Activated CD4-positive, alpha-beta T cell treated with anti-CD3 and anti-CD28 coated beads, Interleukin-2, Interleukin-6, amounts not matched to agents 100 ng/mL and 50 ng/mL, durations not matched to agents 16 hours and 8 hours (primary cell): ENCODE measurements around the gene CYP8B1.

Experiments
- DNase-seq: peaks from one replicate; pipeline ENCODE4 v3.0.0-alpha.2; 2020

CYP8B1 gene

DNA sequence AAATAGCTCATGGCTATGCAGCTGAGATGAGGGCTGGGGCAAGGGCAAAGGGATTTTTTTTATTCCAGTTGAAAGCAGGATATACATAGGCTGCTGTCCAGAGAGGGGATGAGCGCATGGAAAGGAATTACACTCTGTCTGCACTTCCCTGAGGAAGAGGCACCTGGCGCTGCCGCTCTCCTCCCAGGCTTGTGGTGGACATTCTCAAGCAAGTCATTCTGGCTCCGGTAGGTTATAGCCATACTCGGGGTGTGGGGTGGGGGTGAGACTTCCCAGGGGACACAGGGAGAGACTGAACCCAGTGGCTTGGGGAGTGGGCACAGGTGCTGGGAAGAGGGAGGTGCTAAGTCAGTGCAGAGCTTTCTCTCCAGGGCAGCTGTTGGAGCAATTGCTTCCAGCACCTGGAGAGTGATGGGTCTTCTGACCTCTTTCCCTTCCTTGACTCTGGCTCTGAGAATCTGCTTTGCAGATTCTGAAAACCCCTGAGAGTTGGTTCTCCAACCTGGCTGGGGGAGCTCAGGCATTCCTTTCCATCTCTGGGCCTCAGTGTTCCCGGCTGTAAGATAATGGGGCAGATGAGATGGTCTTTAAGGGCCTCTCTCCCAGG lies 24.3 kb downstream of the CYP8B1 start:
- no peak for DNase-seq

DNA sequence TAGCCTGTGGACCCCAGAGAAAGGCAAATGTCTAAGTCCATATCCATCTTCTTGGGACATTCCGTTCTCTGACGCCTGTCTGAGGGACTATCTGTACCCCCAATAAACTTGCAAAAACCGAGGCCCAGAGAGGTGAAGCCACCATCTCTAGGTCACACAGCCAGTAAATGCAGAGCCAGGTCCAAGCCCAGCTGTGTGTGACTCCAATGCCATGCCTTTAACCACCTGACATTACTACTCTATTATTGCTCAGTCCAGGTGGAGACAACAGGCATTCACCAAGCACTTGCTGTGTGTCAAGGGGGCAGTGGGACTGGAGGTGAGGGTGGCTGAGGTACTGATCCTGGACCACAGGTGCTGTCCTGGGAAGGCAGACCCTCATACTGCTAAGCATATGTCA lies 25.4 kb downstream of the CYP8B1 start:
- no peak for DNase-seq

DNA sequence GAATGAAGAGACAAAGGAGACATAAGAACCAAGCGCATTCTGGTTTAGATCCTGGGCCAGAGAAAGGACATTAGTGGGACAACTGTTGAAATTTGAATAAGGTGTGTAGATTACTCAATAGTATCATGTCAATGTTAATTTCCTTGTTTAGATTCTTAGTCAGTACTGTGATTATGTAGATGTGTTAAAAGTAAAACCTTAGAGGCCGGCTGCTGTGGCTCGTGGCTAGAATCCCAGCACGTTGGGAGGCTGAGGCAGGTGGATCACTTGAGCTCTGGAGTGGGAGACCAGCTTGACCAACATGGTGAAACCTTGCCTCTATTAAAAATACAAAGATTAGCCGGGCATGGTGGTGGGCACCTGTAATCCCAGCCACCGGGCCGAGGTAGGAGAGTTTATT lies 26.7 kb downstream of the CYP8B1 start:
- no peak for DNase-seq

DNA sequence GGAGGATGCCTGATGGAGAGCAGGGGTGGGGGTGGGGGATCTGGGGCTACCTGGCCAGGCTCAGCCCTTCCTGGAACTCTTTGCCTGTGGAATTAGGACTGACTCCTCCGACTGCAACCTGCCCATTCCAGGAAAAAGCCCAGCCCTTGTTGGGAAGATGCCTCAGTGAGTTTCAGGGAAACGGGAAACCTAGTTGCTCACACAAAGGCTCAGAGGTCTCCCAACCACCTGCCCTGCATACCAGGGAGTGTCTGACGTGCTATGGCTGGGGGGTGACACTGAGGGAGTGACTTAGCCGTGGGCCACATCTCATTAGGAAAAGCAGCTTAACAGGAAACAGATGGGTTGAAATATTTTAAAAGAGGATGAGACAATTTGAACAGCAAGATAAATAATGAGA lies 27.9 kb downstream of the CYP8B1 start:
- no peak for DNase-seq

DNA sequence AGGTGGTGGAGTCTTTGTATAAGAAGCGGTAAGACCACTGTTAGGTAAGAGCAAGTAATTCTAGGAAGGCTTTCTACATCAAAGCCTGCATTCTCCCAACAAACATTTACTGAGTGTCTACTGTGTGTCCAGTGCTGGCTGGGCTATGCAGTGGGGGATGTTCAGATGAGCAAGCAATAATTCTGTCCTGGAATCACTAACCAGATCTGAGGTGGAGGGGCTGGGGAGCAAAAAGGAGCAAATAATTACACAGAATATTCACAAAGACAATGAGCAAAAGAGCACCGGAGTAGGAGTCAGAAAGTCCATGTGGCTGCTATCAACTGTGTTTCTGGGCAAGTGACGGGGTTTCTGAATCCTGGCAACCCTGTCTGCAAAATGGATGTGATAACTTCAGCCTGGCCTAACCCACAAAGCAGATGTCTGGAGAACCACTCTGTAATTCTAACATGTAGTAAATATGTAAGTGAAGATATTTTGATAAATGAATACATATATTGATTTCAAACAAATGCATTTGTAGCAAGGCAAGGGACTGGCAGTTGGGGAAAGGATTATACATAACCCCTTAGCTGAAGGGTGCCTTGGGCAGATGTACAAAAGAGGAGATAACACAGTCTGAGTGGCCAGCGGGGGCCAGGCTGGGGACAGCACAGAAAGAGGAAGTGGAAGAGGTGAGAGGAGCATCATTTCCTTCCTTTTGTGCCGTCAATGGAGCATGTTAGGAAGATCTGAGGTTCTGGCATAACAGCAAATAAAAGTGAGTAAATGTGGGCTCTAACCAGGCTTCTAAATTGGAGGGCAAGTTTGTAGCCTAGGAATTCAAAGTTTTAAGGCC lies 28.8 kb downstream of the CYP8B1 start:
- DNase-seq, result no peak

DNA sequence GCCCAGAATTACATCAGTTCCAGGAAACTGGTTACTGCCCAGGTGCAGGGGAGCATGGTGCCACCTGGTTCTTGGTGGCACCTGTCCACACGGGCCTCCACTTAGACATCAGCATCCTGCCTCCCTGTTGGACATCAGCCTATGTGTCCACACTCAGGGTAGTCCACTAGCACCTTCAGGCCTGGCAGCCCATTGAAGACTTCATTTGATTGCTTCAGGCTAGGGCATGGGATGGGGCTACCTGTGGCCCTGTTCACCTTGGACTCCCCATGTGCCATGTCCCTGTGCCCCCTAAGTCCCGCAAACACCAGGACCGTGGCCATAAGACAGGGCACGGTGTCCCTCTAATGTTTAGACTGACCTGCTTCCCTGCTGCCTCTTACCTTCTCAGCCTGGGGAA lies 30.9 kb downstream of the CYP8B1 start:
- no peak for DNase-seq

DNA sequence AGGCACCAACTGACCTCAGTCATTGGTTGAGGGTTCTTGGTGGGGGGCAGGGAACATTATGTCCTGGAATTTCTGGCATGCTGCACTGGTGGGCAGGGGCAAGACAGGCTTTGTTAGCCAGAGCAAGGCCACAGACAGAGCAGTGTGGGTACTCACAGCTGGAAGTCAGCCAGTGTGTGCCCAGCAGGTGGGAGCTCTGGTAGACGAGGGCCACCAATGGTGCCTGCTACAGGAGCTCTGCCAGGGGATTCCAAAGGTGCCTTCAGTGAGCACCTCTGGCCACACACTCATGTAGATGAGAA lies 31.3 kb downstream of the CYP8B1 start:
- no peak for DNase-seq

DNA sequence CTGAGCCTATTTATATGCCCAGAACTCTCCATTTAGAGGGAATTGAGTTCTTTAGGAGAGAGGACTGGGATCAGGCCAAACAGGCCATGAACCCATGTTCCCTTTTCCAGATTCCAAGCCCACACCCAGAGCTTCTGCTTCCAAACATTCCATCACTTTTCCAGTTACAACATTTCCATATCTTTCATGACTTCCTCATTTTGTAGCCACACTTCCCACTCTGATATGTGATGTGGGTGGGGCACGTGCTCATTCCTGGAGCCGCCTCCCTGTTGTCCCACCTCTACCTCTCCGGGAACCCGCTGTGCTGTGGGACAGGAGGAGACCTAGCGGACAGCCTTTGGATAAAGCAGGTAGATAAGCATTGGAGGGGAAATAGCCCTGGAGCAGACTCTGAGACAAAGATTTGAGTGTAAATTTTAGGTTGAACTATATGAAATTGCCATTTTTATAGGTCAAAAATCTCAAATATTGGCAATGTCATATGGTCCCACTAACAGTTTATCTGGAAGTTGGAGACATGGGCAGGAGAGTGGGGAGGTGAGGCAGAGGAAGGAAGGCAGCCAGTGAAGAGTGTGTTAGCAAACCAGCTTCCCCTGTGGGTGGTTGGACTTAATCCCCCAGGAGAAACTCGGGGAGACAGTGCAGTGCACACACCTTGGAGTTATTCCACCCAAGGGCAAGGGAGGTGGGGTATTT lies 31.8 kb downstream of the CYP8B1 start:
- DNase-seq, result no peak

DNA sequence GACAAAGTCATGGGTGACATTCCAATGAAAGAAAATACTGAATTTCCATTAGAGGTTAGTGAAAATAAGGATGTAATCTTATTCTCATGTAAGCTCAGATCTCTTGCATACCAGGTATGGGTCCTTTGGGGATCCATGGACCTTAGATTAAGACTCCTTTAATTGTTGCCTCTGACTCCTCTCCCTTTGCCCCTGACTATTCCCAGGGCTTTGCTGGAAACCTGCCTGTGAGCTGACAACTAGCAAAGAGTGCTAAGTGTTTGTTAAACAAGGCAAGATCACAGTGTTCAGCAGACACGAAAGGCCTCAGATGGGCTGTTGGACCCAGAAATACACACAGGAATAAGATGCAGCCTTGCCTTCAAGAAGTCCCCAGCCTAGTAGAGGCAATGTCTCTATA lies 34.3 kb downstream of the CYP8B1 start:
- no peak for DNase-seq

DNA sequence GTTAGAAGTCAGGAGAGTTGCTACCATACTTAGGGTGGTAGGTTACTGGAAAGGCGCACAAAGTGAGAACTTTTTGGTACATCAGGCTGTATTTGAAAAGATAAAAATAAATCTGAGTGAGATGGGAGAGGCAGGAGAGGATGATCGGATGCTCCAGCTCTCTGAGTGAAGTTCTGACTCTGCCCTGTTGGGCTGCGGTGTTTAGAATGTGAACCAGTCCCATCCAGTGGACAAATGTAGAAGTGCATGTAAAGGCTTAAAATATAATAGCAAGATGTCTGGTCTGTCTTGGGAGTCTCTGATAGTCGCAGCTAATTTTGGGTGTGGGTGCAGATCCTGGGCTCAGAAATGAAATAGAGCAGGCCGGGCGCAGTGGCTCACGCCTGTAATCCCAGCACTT lies 36.1 kb downstream of the CYP8B1 start:
- DNase-seq, result peak; percentile 55

DNA sequence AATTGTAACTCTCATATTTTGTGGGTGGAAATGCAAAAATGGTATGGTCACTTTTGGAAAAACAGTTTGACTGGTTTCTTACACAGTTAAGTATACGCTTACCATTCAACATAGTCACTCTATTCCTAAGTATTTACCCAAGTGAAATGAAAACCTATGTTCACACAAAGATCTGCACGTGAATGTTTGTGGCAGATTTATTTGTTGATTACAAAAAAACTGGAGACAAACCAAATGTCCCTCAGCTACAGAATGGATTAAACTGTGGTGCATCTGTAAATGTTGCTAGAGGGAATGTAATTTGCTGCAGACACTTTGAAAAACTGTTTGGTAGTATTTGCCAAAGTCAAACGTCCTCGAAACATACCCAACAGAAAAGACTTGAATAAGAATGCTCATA lies 37.1 kb downstream of the CYP8B1 start:
- no peak for DNase-seq

DNA sequence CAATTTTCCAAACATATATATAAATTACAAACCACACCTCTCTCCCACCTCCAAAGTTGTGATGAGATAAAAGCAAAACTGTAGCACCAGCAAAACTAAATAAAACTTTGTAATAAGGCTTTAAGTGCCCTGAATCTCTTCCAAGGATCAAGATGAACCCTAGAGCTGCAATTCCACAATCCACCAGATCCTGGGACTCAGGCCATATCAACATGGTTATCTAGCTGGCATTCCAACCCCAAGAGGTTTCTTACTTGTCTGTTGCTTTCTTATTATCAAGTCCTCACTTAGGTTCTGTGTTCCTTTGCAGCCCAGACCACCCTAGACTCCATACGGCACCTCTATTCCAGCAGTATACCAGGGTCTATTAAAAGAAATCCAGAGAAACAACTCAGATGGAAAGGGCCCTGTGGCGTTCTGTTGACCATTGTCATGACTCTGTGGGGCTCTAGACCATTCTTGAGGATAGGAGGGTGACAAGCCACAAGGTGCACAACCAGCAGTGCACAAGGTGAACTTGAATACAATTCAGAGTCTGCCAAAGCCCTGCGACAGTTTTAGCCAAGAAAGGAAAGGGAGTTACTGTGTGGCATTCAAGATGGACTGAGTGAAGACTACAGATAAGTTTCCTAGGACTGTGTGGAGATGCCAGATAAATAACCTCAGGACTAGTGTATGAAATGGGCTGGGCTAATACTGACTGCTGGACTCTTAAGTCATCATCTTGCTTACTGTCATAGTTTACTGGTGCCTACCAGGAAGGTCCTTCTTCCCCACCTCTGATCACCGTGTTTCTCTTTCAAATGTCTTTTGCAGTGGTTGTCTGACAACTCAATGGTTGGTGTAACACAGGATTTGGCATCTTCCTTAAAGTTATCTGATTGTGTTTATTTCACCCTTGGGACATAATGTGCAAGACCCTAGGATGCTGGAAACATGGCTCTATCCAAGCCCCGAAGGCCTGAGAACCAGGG lies 39.2 kb downstream of the CYP8B1 start:
- DNase-seq, result no peak

DNA sequence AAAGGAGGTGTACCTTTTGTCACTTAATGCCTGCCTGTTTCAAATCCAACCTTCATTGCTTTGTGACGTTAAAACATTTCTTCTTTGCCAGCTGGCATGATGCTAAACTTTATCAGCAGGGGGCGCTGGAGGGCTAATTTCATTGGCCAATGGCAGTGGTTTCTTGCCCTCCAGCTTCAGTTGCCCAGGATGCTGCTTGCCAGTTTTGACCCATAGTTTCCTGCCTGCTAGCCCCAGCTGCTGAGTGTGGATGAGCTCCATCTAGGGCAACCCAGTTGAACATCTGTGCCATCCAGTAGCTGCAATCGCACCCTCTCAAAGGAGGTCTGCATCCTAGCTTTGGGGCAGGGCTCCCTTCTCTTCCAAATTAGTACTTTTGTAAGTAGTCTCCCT lies 44.4 kb downstream of the CYP8B1 start:
- DNase-seq, result peak; percentile 88

DNA sequence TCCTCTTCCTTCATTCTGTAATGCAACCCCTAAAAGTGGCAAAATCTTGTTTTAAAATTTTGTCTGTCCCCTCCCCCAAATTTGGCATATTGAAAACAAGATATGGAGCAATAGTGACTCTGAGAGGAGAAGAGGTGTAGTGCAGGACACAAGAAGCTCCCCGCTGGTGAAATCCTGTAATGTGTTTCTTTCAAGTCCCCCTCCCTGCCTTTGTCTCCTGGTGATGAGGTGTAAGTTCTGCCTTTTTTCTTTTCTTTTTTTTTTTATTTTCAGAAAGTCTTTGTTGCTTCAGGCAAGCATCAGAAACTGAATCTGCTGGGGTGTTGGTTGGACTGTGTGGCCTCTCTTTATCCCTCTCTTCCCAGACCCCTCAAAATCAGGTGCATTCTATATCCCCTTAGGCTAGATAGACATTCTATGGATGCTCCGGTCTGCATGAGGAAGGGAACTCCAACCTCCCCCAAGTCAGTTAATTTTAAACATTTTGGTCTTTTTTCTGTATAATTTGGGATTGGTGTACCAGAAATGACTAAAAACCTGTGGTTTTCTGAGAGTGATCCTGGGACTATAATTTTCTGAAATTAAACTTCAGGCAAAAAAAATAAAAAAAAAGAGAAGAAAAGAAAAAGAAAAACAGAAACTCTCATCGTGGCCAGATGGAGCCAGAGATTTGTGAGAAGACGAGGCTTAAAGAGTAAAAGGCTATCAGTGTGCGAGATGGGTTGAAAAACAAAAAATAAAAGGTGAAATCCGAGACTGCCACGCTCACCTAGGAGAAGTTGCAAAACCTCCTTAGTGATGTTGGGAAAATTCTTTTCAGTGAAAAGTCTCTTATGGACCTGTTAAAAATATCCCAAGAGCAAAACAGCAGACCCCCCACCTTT lies 45.0 kb downstream of the CYP8B1 start:
- no peak for DNase-seq

DNA sequence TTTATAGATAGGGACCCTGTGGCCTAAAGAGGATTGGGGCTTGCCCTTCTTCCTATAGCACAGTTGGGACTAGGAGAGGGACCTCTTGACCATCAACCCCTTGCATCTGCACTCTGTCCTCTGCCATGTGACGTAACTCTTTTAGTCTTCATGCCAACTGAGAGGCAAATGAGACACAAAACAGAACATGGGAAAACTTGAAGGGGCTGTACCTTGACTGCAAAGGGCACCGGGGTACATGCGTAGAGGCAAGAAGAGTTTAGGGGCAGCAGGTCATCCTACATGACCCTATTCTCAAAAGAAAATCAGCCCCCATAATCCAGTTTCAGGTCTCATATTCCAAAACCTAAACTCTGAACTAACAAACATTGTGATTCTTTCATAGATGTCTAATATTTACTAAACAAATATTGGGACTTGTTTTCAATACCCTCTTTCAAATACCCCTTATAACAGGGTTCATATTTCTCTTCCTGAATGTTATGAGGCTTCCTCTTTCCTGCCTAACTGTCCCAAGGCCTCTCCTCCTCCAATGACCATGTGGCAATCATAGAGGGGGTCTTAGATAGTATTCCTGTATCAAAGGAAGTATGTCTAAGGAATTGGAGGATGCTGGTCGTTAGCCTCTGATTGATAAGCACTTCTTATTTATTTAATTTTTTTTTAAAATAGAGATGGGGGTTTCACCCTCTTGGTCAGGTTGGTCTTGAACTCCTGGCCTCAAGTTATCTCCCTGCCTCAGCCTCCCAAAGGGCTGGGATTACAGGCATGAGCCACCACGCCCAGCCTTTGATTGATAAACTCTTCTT lies 45.8 kb downstream of the CYP8B1 start:
- DNase-seq, result no peak

DNA sequence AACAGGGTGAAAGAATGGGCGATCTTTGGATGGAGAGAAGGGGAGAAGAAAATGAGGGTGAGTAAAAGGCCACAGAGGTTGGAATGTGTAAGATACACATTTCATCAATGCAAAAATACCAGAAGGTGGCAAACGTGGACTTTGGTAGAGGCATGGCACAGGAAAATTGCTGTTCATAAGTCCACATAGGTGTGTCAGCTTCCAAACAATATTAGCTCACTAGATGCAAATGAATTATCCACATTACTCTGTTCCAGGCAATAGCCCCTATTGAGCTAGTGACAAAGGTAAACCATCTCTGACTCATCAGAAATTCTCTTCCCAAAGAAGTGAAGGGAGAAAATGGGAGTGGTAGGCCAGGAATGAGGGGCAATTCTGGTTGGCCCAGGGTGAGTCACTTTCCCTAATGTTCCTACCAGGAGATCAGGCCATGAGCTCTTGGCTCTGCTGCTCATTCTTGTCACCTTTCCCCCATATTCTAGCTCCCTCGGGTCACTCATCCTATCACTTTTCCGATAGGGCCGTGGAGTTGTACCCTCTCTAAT lies 46.5 kb downstream of the CYP8B1 start:
- DNase-seq, result no peak

DNA sequence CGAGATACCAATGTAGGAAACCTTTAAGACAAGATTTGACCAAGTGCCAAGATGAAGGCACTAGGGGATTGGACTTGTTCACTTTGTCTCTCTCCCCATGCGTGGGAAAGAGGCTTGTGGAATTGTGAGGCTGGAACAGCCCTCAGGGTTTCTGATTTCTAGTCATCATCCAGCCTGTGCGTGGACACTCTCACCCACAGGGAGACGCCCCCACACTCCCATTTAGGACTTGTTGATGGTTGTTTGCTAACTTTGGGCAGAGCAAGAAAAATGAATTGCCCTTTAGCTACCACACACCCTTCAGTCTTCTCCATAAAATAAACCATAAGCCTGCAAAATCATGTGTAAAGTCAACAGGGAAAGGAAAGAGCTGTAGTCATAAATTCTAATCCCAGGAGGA lies 48.0 kb downstream of the CYP8B1 start:
- no peak for DNase-seq

DNA sequence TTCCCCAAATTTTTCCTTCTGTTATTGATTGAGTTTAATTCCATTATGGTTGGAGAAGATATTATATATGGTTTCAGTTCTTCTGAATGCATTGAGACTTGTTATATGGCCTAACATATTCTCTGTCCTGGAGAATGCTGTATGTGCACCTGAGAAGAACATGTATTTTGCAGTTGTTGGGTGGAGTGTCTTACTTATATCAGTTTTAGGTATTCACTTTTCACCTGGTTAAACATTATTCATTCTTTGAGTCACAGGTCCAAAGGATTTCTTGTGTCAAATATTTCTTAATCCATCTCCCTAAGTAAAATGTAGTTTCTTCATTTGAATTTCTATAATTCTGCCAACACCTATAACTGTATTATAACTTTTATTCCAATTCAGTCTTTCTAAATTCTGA lies 48.7 kb downstream of the CYP8B1 start:
- DNase-seq, result no peak

DNA sequence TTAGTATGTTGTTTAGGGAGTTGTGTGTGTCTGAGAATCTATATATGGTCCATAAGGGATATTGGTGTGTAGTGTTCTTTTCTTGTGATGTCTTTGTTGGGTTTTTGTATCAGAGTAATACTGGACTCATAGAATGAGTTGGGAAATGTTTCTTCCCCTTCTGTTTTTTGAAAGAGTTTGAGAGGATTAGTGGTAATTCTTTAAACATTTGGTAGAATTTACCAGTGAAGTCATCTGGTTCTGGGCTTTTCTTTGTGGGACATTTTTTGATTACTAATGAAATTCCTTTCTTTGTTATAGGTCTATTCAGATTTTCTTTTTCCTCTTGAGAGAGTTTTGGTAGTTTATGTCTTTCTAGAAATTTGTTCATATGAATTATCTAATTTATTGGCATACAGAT lies 49.5 kb downstream of the CYP8B1 start:
- DNase-seq, result no peak

DNA sequence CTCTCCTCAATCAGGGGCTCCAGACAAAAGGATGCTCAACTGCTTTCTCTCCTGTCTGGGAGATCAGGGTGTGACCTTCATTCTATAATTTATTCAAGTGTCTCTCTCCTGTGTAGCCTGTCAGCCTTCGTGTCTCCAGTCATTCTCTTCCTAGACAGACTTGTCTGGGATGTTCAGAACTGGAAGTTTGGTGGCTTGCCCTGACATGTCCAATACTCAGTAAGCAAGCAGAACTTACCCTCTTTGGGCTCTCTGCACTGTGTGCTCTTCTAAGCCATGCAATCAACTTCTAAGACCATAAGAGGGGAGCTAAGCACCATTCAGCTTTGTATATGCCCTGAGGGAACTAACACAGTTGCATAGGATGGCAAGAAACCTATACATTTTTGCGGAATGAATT lies 52.3 kb downstream of the CYP8B1 start:
- no peak for DNase-seq

DNA sequence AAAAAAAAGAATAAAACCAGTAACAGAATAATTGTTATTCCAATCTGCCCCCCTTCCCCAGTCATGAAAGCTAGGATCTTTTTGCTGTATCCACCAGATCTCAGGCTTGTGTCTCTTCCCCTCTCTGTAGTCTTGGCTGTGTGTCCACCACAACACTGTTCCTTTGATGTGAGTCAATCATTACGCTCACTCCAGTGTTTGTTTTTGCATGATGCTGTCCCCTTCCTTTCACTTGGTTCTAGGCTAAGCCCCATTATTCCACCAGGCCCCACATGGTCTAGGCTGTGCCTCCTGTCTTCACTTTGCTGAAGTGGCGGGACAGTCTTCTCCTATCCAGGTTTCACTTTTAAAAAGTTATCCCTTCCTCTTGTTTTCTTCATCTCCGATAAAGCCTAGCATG lies 52.9 kb downstream of the CYP8B1 start:
- DNase-seq, result no peak
